HPDE6-E6E7 (cell line): ENCODE data around the gene BAIAP2L2.

Experiments
- DNase-seq: peaks from one replicate; pipeline ENCODE4 v3.0.0; 2011; ENCODE audit warnings: missing footprints; ENCODE audit errors: extremely low spot score

Gene BAIAP2L2

DNA sequence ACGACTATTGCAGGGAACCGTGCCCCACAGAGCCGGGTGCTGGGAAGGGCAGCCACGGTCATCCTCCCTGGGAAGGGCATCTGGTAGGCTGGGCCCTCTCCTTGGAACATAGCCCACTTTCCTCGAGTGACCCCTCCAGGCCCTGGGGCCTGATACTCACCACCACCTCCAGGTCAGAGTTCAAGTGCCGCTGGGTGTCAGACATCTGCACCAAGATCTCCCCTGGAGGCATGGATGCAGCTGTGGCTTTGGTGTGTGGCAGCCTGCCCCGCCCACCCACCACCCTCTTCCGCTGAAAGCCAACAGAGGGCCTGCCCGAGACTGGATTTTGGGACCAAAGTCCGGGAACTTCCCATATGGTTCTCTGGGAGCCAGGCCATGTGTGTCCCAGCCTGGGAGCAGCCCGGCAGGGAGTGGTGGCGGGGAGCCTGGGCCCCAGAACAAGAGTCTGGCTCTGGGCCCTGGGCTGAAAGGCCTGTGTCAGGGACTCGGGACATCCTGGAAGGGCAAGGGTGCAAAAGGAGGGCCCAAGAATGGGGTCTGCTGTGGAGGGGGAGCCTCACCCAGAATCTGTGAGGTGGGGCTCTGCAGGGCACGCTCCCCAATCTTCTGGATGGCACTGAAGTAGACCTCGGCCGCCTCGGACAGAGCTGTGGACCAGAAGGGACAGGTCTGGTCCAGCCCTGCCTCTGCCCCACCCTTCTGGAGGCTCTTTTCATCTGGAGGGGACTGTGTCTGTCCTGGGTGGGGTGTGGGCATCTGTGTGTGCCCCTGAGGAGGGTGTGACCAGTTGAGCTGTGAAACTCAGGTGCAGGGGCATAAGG lies 2.6 kb downstream of the BAIAP2L2 start:
- DNase-seq: no peak

DNA sequence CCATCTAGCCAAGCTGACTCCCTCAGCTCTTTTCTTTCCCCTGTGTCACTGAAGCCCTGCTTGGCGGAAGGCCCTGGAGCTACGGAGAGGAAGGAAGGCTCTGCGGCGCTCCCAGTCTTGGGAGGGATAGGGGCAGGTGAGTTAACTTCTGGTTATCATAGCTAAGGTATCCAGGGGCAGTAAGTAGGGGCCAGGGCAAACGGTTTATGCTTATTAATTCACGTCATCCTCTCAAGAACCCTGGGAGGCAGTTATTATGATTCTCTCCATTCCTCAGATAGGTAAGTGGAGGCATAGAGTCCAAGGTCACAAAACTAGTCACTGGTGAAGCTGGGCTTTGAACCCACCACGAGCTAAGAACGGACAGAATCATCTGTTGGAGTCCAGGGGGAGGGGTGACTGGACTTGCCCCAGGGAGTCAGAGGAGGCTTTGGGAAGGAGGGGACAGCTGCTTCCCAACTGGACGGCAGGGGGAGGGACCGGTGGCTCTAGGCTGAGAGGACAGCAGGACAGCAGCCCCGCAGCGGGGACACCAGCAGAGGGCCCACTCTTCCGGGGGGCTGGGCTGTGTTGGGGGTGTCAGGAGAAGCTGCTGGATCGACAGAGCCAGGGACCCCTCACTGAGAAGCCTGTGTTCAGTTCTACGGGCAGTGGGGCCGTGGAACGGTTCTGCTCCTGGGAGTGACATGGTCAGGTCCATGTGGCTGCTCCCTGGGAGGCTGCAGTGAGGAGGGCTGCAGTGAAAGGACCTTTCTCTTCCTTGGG lies 3.5 kb downstream of the BAIAP2L2 start:
- no peak for DNase-seq

DNA sequence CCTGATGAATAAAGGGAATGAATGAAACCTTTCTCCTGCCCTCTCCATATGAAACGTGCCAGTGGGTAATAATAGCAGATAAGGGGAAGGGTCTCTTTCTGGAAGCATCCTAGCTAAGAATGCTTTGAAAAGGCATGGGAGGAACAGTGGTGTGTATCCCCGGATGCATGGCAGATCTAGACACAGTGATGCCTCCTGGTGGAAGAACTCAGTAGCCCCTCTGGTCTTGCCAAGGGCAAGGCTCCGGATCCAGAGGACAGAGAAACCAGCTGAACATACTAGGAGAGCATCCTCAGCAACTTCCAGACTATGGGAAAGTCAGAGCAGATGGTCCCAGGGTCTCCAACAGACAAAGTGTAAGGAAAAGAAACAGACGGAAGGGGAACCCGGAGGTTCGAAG lies 6.4 kb downstream of the BAIAP2L2 start:
- no peak for DNase-seq

DNA sequence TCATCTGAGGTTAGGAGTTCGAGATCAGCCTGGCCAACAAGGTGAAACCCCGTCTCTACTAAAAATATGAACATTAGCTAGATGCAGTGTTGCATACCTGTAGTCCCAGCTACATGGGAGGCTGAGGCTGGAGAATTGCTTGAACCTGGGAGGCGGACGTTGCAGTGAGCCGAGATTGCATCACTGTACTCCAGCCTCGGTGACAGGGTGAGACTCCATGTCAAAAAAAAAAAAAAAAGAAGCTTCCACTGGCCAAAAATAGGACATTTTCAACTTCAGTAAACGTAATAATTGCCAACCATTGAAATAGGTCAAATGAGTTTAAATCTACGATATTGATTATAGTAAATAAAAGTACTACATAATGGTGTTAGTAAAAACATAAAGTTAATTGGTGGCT lies 6.8 kb downstream of the BAIAP2L2 start:
- DNase-seq: no peak

DNA sequence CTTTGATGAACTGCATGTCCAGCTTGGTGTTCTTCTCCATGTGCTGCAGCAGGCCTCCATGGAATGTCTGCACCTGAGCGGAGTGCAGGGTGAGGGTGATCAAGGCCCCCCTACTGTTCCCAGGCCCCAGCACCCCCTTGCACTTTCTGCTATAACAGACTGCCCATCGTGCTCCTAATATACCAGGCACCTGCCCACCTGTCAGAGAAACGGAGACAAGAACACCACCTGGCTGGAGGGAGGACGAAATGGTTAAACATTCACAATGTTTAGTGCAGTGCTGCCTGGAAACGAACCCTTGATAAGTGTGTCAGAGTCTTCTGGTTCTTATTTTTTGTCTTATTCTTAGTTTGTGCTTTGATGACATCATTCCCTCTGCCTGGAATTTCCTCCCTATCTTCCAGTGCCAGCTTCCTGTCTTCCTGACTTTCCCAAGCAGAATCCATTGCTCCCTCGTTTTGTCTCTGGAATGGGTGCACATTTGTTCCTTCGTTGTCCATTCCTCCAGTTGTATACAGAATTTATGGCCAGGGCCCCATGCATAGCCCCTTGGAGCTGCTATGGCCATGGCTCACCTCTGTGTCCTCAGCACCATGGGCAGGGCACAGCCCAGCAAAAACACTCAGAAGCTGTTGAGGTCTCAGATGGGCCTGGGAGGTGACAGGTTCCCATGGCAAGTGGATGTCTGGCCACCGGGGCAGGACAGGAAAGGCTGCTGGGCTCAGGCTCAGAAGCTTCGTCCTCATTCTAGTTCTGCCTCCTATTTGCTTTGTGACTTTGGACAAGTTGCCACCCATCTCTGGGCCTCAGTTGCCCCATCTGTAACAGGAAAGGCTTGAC lies 11.9 kb downstream of the BAIAP2L2 start:
- no peak for DNase-seq

DNA sequence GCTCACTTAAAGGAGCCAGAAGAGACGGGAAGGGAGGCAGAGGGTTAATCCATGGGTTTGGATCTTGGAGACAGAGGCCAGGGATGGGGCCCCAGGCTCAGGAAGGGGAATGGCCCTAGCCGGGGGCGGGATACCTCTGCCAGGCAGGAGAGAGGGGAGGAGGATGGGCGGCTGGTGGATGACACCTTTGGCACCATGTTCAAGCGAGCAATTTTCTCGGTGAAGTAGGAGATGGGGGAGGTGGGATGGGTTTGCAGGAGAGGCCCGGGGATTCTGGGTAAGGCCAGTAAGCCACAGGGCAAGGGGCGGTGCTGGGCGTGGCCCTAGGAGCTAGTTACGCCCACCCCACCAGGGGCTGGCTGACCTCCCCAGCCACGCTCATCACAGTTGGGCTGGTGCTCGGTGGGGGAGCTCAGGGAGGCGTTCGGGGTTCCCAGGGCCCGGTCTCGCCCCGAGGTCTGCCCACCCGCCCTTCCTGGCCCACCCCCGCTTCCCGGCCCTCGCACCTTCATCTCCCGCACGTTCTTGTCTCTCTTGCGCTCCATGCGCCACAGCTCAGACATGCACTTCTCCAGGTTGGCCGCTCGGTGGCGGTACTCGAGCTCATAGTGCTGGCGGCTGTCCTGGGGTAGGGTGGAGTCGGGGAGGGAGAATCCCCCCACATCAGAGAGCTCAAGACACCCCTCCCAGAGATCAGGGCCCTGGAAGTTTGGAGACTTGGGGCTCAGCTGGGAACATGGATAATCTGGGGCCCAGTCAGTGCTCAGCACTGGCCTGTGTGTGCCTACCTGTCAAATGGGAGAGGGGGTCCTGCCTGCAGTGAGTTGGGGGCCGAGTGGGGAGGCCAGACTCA lies 12.7 kb downstream of the BAIAP2L2 start:
- DNase-seq: no peak

DNA sequence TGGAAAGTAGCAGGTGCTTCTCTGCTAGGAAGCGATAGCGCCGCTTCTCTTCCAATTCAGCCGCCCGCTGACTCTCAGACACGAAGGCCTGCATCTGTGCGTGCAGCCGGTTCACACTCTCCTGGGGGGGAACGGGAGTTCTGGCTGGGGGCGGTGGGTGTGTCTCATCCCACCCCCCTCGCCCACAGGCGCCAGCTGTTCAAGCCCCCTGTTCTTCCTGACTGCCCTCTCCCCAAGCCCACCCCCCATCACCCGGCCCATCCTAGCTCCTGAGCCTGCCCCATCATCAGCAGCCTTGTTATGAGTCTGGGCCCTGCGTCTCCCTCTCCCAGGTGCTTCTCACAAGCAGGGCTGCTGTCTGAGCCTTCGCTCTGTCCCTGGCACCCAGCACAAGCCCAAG lies 13.4 kb downstream of the BAIAP2L2 start:
- DNase-seq: no peak

DNA sequence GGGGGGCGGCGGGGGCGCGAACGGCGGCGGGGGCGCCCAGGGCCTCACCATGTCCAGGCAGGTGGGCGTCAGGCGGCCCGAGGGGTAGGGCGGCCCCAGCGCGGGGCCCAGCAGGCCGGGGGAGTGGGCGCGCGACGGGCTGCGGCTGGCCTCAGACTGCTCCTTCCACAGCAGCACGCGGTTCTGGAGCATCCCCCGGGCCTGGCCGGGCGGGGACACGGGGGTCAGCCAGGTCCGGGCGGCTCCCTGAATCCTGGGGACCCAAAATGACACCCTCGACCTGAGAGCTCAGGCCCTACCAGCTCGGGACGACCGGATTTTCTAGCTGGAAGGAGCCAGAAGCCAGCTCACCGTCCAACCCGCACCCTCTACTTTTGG lies 21.0 kb downstream of the BAIAP2L2 start:
- no peak for DNase-seq

DNA sequence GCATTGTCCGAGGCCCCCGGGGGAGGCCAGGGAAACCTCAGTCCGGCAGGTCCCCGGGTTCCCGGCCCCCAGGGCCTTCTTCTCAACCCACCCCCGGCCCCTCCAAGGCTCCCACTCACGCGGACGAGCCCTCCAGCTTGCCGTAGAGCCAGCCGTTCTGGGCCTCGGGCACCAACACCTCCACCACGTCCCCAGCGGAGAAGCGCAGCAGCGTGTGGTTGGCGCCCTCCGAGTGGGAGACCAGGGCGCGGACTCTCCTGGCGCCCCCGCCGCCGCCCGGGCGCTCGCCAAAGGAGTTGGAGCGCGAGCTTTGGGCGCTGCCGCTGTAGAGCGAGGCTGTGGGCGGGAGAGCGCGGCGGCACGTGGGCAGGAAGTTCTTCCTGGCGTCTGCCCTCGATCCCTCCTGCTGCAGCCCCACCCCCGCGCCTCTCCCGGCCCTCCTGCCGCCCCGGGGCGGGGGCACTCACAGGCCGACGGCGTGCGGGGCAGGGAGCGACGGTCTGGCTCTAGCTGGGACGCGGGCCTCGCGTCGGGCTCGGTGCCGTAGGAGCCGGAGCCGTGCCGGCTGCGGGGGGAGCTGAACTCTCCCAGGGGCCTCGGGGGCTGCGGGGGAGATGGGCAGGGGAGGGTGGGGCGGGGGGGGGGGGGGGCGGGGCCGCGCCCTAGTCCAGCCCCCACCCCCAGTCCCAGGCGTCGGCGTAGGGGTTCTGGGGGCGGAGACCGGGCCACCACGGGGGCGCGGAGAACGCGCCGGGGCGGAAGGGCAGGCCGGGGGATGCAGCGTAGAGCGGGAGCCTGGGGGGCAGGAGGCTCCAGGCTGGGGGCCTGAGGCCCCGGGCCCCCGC lies 21.6 kb downstream of the BAIAP2L2 start:
- no peak for DNase-seq

DNA sequence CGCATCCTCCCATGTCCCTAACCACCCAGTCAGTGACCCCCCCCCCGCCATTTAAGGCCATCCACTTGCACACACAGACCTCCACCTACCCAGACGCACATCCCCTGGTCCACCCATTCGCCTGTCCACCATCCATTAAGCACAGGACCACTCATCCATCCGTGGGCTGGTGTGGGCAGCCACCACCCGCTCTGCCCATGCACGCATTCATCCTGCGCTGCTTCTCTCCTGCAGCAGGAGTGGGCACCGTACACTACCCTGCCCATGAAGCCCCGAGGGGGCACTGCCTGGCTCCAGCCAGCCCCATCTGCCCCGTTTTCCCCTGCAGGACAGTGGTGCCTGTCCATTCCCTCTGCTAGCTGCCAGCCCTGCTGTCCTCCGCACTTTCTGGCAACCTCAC lies 22.6 kb downstream of the BAIAP2L2 start:
- no peak for DNase-seq

DNA sequence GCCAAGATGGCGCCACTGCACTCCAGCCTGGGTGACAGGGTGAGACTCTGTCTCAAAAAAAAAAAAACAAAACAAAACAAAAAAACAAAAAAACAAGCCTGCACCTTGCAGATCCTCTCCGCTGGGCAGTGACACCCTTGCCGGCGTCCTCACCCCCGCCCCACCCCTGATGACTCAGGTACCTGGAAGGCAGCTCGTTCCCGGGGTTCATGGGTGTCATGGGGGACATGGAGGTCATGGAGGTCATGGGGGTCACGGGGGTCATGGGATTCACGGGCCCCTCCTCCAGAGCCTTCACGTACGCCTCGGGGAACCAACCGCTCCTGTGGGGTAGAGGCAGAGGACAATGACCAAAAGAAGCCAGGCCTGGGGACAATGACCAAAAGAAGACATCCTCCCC lies 23.5 kb downstream of the BAIAP2L2 start:
- no peak for DNase-seq

DNA sequence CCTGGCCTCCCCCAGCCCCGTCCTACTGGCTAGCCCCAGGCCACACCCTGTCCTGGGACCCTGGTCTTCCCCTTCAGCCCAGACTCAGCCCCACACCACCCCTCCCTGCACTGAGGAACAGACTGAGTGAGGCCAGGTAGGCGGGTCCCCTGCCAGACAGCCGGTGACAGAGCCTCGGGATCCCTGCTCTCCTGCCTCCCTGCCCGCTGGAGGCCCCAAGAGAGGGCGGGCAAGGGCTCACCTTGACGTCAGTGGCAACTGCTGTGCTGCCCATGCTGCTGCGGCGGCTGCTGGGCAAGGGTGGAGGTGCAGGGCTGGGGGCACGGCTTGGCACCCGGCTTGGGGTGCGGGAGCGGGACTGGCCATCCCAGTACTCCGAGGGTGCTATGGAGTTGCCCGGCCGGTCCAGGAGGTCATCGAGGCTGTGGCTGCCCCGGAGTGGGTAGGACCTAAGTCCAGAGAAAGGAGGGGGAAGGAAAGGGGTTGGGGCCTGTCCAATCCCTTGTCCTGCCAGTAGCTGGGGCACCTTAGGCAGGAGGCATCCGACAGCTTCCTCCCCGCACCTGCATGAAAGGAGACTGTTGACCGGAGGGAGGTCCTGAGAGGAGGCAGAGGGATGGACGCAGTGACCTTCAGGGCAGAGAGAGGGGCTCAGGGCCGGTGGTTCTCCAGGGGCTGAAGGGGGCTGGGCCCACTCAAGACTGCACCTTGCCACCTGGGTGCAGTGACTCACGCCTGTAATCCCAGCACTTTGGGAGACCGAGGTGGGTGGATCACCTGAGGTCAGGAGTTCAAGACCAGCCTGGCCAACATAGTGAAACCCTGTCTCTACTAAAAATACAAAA lies 24.3 kb downstream of the BAIAP2L2 start:
- DNase-seq: no peak

DNA sequence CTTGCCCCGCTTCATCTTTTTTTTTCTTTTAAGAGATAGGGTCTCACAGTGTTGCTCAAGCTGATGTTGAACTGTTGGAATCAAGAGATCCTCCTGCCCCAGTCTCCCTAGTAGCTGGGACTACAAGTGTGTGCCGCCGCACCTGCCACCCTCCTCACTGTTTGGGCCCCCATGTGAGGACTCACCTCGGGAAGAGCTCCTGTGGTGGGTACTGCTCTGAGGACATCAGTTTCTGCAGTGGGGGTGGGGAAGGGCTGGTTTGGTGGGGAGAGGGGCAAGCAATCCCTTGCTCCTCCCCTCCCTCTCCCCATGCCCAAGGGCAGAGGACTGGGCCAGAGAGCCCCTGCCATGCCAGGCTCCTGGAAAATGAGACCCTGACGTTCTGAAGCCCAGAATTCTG lies 25.0 kb downstream of the BAIAP2L2 start:
- no peak for DNase-seq

DNA sequence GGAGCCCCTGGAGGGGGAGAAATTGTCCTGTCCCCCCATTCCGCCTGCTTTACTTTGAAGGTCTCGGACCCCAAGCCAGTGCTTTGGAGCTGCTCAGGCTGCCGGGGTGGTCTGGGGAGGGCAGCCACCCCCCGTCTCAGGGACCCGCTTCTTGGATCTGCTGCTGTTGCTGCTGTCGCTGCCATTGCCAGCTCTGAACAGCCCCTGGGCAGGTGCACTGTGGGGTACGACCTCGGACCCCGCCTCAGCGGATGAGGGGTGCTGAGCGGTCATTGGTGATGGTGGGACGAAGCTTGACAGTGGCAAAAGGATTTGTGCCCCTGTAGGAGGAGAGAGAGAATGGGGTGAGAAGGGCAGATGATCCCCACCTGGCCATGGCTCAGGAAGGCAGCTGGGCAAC lies 25.4 kb downstream of the BAIAP2L2 start:
- DNase-seq: no peak

DNA sequence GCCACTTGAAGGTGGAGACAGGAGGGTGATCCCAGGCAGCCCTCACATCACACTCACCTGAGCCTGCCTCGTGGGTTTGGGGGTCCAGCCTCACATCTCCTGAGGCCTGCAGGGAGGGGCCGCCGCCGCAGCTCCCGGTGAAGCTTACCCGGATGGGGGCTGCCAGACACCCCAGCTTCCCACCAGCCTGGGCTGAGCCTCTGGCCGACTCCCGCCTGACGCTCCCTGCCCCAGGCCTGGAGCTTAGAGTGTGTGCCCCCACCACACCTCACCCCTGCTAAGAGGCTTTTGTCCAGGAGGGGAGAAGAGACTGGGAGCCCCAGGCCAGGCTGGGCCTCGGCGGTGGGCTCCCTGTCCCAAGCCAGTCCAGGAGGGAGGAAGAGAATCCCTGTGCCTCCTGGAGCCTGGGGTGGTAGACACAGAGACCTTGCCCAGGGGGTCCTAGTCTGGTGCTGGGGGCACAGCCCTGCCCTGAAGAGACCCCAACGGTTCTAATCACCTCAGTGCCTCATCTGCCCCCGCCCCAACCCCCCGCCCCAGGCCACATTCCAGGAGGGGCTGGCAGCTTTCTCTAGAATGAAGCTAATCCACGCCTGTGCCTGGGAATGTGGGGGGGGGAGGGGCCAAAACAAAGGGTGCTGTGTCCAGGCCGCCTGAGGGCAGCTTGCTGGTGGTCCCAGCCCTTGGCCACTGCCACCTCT lies 26.4 kb downstream of the BAIAP2L2 start, which contains the start of gene SLC16A8:
TSS of gene SLC16A8 (minus strand) at position 254 of the 701 bp plus-strand sequence. CDS start 1,311 bp downstream, outside the sequence.
- no peak for DNase-seq

DNA sequence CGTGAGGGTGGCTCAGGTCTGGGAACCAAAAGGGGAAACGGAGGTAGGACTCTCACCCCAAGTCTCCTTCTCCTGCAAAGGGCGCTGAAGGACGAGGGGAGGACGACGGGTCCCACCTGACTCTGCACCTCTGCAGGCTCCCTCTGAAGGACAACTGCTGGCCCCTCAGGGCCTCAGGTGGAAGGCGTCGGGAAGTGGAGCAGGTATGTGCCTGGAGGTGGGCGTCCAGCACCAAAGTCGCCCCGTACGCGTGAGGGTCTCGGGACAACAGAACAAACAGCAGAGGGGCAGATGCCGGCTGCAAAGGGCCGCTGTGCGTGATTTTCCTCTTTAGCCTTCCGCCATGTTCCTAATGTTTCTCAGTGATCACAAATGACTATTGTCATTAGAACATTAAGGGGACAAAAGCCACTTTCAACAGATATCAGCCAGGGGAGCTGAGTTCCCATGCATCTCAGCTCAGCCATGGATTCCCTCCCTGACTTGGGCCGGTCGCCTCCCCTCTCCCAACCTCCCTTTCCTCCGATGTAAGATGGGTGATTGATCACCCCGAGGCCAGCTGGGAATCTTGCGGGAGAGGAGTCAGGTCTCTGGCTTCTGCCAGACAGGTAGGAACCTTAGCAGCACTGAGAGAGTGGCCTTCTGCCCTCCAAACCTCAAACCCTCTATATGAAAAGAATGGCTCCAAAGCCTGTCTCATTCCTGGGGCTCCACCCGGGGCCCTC lies 27.3 kb downstream of the BAIAP2L2 start:
- DNase-seq: no peak

DNA sequence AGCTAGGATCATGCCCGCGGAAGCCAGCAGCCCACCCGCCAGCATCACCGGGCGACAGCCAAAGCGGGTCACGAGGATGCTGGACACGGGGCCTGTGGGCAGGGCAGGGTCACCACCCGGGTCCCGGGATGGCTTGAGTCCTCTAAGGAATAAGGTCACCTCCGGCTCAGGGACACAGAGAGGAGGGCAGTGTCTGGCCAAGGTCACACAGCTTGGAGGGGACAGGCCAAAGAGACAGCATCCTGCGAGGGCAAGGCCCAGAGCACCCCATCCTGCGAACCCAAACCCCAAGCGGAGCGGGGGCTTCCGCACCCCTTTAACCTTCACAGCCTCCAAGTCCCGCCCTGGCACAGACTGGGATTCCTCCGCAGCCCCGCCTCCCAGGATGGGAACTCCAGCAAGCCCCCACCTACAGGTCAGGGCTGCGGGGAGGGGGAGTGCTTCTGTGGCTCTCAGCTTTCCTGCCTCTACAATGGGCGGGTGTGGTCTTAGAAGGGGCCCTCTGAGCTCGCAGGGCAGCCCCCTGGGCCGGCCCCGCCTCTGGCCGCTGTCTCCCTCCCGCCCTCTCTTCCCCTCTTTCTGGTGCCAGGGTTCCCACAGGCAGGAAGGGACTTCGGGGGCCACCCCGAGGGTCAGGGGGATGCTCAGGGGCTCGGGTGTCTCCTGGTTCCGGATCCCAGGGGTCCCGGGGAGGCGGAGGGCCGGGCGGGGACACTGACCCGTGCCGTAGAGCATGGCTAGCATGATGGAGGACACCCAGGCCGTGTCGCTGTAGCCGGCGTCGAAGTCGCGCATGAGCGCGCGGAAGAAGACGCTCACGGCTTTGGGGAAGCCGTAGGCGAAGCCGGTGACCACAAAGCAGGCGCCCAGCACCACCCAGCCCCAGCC lies 28.3 kb downstream of the BAIAP2L2 start:
- DNase-seq: no peak
